HCT116 (cell line): ENCODE data around the gene ACTN4.
"Not testable (repeated sequence)": the region's sequence is repeated elsewhere in the genome, so short reads cannot be mapped to it uniquely, and the experiment has no call there.

Experiments
- CBX3 ChIP-seq: IDR thresholded peaks from 2 replicates; pipeline ENCODE4 v1.6.1; 2012; ENCODE audit warnings: low read depth
- CTCF ChIP-seq, 3 experiments: fragments of 200-600 bp in 1 of 3; sonication (generic) in 1 of 3; IDR thresholded peaks in 2 of 3; conservative IDR thresholded peaks in 1 of 3; 2 replicates each; pipeline ENCODE4 v1.5.1; 2012 to 2017; ENCODE audit warnings: low read depth in 2 of 3, low read length in 2 of 3, antibody characterized with exemption in 1 of 3, borderline replicate concordance in 1 of 3, control low read depth in 1 of 3, mild to moderate bottlenecking in 1 of 3, mixed read lengths in 1 of 3, mixed run types in 1 of 3, moderate library complexity in 1 of 3; ENCODE audit not compliant: insufficient read depth in 1 of 3
- EZH2 ChIP-seq: fragments of 200-600 bp; sonication (generic); IDR thresholded peaks from 2 replicates; pipeline ENCODE4 v1.6.1; 2017; ENCODE audit warnings: antibody characterized with exemption, mixed run types
- FOSL1 ChIP-seq: IDR thresholded peaks from 2 replicates; pipeline ENCODE4 v1.6.1; 2012; ENCODE audit warnings: low read depth
- JUND ChIP-seq: IDR thresholded peaks from 2 replicates; pipeline ENCODE4 v1.6.1; 2012
- POLR2A ChIP-seq: IDR thresholded peaks from 2 replicates; pipeline ENCODE4 v1.7.0; 2011; ENCODE audit warnings: borderline replicate concordance; ENCODE audit not compliant: insufficient read depth, insufficient read length; ENCODE audit errors: extremely low read depth
- POLR2AphosphoS5 ChIP-seq: IDR thresholded peaks from 2 replicates; pipeline ENCODE4 v1.6.1; 2011; ENCODE audit warnings: mild to moderate bottlenecking, low read depth, low read length, moderate library complexity
- RAD21 ChIP-seq: IDR thresholded peaks from 2 replicates; pipeline ENCODE4 v1.6.1; 2012; ENCODE audit warnings: low read depth, mild to moderate bottlenecking
- REST ChIP-seq: IDR thresholded peaks from 2 replicates; pipeline ENCODE4 v1.6.1; 2012; ENCODE audit warnings: low read depth
- SP1 ChIP-seq: IDR thresholded peaks from 2 replicates; pipeline ENCODE4 v1.6.1; 2012; ENCODE audit warnings: low read depth
- SRF ChIP-seq: IDR thresholded peaks from 2 replicates; pipeline ENCODE4 v1.6.1; 2012; ENCODE audit warnings: low read depth
- YY1 ChIP-seq: IDR thresholded peaks from 2 replicates; pipeline ENCODE4 v1.6.1; 2011; ENCODE audit warnings: low read length, low read depth, moderate library complexity, mild to moderate bottlenecking; ENCODE audit not compliant: insufficient replicate concordance; ENCODE audit errors: extremely low read depth
- ZNF274 ChIP-seq: fragments of 200-500 bp; sonication (Bioruptor generic); IDR thresholded peaks from 2 replicates; pipeline ENCODE4 v1.6.1; 2014; ENCODE audit warnings: mild to moderate bottlenecking, low read depth, low read length, inconsistent platforms

GRCh38 chr19:38761884-38762389, 114.5 kb downstream of the ACTN4 start:
- TF ChIP-seq POLR2A; CTCF (IDR thresholded peaks at IDR 0.05 in 2 of 3, conservative IDR thresholded peaks at IDR 0.05 in 1 of 3; ENCODE audit: borderline replicate concordance in 1 of 3, insufficient read depth in 1 of 3, low read depth in 2 of 3, low read length in 2 of 3); FOSL1; EZH2; POLR2AphosphoS5; SP1; ZNF274; RAD21; YY1; JUND; REST; CBX3; SRF: not testable (repeated sequence)
